ENCODE measurements around the gene TMEM115.

Gene TMEM115

DNA sequence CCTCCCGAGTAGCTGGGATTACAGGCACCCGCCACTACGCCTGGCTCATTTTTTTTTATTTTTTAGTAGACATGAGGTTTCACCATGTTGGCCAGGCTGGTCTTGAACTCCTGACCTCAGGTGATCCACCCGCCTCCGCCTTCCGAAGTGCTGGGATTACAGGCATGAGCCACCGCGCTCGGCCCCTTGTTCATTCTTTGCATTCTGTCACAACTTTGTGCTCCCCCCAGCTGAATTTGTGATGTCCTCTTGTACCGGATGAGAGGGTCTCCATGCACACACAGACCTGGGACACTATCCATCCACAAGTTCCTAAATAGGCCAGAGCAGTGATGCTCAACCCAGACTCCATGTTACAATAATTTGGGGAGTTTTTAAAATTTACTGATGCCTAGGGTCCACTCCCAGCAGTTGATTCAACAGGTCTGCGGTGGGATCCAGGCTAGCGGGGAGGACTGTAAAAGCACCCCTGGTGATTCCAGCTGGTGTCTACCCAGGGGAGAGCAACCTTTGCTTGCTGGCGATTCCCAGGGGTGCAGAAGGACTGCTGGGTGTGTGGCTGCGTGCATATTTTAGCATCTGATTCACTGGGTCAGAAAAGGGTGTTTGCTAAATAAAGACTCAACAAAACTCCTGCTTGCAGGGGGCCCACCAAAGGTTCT, 19.7 kb downstream of the TMEM115 start:
- no peaks in the 10 kb centered on the region for H3K27me3 Mint-ChIP-seq
- peaks cover 34% of the 10 kb centered on the region for H3K4me1 Mint-ChIP-seq
- ATAC-seq (ENCODE audit: low read depth) (no peak), DNase-seq (ENCODE audit: low spot score in 2 of 2) (no peak)
- peak overlapping the region; percentile 97 for H3K4me3 Mint-ChIP-seq
- H3K36me3 Mint-ChIP-seq: peaks cover 6% of the 10 kb centered on the region
- peak overlapping the region; percentile 99 for H3K27ac Mint-ChIP-seq
- no peaks in the 10 kb centered on the region for H3K9me3 Mint-ChIP-seq

DNA sequence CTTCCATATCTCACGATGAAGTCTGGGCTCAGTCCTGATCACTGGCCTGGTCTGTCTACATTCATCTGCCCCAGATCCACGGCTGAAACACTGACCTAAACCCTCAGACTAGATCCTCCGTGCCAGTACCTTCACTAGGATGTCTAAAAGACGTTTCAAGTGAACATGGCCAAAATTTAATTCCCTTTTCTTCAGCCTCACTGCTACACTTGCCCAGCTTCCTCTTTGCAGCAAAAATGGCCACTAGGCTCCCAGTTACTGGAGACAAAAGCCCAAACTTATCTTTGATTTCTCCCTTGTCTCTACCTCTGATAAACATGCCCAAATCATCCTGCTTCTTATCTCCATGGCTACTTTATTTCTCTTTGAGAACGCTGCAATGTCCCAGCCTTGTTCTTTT, 20.4 kb downstream of the TMEM115 start:
- H3K27ac Mint-ChIP-seq: peak overlapping the region; percentile 99
- no peak for DNase-seq (ENCODE audit: low spot score in 2 of 2)
- peak overlapping the region; percentile 97 for H3K4me3 Mint-ChIP-seq
- ATAC-seq (ENCODE audit: low read depth): no peak
- H3K4me1 Mint-ChIP-seq: peaks cover 37% of the 10 kb centered on the region
- peaks cover 8% of the 10 kb centered on the region for H3K36me3 Mint-ChIP-seq
- H3K27me3 Mint-ChIP-seq: no peaks in the 10 kb centered on the region
- no peaks in the 10 kb centered on the region for H3K9me3 Mint-ChIP-seq

DNA sequence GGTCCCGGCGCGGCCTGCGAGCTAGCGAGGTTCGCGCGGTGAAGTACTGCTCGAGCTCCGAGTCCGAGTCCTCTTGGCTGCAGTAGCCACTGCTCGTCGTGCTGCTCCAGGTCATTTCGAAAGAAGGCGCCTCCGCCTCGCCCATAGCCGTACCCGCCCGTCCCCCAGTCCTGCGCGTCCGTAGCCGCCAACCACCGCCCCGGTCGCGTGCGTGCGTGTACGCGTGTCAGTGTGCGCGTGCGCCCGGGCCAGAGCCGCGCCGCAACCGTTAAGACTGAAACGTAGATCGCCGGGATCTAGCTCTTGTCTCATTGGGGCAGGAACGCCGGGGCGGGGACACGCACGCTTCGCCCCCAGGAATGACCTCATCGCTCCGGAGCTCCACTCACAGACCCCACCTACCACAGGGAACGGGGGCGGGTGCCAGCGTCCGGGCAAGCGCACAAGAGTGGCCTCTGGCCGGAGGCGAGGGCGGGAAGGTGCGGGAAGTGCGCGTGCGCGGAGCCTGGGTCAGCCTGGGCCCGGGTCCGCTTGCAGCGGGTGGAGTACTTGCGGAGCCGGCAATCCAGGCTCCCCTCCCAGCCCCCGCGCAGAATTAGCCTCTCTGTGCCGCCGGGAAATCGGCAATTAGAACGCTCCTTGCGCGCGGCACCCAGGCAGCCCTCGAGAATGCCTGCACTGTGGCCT, 22.0 kb downstream of the TMEM115 start:
- peak overlapping the region; percentile 97 for H3K4me3 Mint-ChIP-seq
- ATAC-seq (ENCODE audit: low read depth) (peak; percentile 77), DNase-seq (ENCODE audit: low spot score in 2 of 2) (peak; percentile 81 to 90)
- peaks cover 8% of the 10 kb centered on the region for H3K36me3 Mint-ChIP-seq
- peak overlapping the region; percentile 99 for H3K27ac Mint-ChIP-seq
- no peaks in the 10 kb centered on the region for H3K27me3 Mint-ChIP-seq
- peaks cover 30% of the 10 kb centered on the region for H3K4me1 Mint-ChIP-seq
- H3K9me3 Mint-ChIP-seq: no peaks in the 10 kb centered on the region

DNA sequence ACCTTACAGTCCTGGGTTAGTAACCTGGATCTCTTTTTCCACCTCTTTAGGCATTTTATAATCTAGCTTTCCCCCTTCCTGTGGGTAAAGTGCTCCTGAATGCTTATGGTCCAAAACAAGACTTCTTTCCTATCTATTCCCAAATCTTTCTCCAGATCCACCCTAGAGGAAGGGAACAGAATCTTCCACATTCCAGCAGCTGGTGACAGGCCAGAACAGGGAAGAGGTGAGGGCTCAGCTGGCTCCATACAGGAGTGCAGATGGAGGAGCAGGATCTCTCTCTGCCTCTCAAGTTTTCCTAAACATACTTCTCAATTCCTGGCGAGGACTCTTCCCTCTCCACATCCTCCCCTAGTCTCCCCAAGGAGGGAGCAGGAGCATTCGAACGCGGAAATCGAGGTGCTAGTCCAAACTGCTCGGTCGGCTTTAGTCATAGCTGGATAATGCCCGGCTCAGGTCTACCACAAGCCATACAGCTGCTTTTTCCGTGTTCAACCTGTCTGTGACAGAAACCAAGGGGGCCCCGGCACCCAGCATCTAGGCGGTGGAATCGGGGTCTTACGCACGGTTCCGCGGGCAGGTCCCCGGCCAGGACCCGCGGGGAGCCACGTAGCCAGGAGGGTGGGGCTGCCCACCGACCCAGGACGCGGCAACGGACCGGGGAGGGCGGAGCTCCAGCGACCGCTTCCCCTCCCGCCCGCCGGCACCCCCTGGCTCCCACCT, 22.7 kb downstream of the TMEM115 start:
- DNase-seq (ENCODE audit: low spot score in 2 of 2): no peak
- Mint-ChIP-seq H3K27ac (peak overlapping the region; percentile 99), H3K27me3 (no peaks in the 10 kb centered on the region), H3K36me3 (peaks cover 8% of the 10 kb centered on the region), H3K9me3 (no peaks in the 10 kb centered on the region), H3K4me3 (peak overlapping the region; percentile 97), H3K4me1 (peaks cover 30% of the 10 kb centered on the region)
- peak; percentile 36 for ATAC-seq (ENCODE audit: low read depth)

DNA sequence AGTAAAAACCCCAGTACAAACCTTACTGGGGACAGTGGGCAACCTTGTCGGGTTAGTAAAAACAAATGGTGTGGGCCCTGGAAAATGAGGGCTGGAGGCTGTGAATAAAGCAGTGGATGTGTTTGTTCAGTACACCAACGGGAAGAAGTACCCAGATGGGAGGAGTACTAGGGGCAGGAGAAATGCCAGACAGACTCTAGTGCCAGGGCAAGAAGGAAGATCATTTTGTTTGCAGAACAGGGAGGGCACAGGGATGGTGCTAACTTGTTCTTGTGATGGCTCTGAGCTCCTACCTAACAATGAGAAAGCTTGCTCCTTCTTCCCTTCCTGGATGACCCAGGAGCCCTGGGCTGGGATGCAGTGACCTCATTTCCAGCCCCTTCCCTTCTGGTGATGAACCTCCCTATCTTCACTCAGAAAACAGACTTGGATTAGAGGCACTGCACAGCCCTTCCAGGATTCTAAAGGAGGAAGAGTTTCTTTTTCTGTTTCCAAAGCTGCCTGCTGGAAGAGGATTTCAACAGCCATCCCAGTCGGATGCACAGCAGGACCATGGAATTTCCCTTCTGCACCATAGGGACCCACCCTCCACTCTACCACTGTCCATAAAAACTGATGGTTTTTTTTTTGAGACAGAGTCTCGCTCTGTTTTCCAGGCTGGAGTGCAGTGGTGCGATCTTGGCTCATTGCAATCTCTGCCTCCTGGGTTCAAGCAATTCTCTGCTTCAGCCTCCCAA, 24.8 kb downstream of the TMEM115 start:
- H3K27ac Mint-ChIP-seq: no peak overlapping the region
- ATAC-seq (ENCODE audit: low read depth) (no peak), DNase-seq (ENCODE audit: low spot score in 2 of 2) (no peak)
- peaks cover 20% of the 10 kb centered on the region for H3K4me1 Mint-ChIP-seq
- peak overlapping the region; percentile 21 for H3K4me3 Mint-ChIP-seq
- H3K36me3 Mint-ChIP-seq: peaks cover 17% of the 10 kb centered on the region
- H3K27me3 Mint-ChIP-seq: no peaks in the 10 kb centered on the region
- no peaks in the 10 kb centered on the region for H3K9me3 Mint-ChIP-seq

DNA sequence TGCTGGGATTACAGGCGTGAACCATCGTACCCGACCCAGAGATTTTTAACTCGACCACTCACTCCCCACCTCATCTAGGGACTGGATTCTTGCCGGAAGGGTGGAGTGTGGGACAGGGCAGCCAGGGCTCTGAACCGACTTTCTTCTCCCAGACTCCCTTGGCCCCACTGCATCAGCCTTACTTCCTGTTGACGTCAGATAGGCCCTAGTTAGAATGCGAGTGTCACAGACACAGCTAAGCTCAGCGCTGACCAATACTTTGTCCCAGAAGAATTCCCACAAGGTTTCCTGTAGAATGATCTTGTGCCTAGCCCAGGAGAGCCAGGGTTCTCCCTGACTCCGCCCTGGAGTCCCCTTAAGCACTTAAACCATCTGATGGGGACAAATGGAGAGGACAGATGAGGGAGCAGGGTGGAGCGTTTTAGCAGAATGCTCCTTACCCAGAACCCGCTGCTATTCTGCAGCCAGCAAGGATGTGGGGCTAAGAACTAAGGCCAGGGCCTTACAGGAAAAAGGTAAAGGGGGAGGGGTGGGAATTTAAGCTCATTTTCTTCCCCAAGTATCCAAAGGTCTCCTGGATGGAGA, 25.5 kb downstream of the TMEM115 start:
- ATAC-seq (ENCODE audit: low read depth) (no peak), DNase-seq (ENCODE audit: low spot score in 2 of 2) (no peak)
- Mint-ChIP-seq H3K27ac (peak overlapping the region; percentile 31), H3K4me3 (no peak overlapping the region), H3K36me3 (peaks cover 15% of the 10 kb centered on the region), H3K27me3 (no peaks in the 10 kb centered on the region), H3K4me1 (peaks cover 16% of the 10 kb centered on the region), H3K9me3 (no peaks in the 10 kb centered on the region)

DNA sequence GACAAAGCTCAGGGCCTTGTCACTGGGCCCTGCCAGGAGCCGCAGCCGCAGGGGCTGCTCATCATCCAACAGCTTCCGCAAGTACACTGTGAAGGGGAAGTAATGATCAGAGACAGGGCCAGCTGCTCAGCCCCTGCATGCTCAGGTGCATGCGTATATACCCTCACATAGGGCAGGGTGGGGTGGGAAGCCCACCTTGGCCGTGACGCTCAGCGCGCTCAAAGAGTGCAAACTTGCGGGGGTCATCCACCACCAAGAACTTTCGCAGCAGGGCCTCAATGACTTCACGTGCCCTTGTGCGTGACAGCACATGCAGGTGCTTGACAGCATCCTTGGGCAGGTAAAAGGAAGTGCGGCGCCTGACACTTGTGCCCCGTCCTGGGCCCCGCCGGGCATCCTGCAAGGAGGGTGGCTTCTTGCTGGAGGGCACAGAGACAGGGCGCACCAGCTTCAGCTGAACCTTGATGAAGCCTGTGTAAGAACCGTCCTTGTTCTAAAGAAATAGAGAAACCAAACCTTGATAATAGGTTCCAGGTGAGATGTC, 27.9 kb downstream of the TMEM115 start:
- DNase-seq (ENCODE audit: low spot score in 2 of 2) (no peak), ATAC-seq (ENCODE audit: low read depth) (no peak)
- H3K27ac Mint-ChIP-seq: no peak overlapping the region
- no peaks in the 10 kb centered on the region for H3K9me3 Mint-ChIP-seq
- peaks cover 11% of the 10 kb centered on the region for H3K36me3 Mint-ChIP-seq
- peaks cover 13% of the 10 kb centered on the region for H3K4me1 Mint-ChIP-seq
- H3K4me3 Mint-ChIP-seq: no peak overlapping the region
- no peaks in the 10 kb centered on the region for H3K27me3 Mint-ChIP-seq

DNA sequence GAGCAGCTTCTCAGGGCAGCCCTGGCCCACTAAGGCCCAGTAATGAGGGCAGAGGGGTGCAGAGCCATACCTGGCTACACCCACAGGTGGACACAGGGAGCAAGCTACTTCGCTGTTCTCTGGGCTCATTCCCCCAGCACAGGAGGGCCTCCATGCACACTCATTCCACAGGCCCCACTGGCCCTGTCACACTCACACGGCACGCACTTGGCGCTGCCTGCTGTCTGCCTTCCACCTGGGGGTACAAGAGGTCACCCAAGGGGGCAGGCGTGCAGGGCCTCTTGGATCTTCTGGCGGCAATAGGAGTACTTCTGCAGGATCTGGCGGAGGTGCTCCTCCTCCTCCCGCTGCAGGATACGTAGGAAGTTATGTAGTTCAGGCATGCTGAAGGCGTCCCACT, 29.0 kb downstream of the TMEM115 start:
- H3K36me3 Mint-ChIP-seq: peaks cover 11% of the 10 kb centered on the region
- no peak for DNase-seq (ENCODE audit: low spot score in 2 of 2)
- no peaks in the 10 kb centered on the region for H3K27me3 Mint-ChIP-seq
- no peak for ATAC-seq (ENCODE audit: low read depth)
- no peak overlapping the region for H3K27ac Mint-ChIP-seq
- H3K4me1 Mint-ChIP-seq: peaks cover 14% of the 10 kb centered on the region
- H3K4me3 Mint-ChIP-seq: no peak overlapping the region
- H3K9me3 Mint-ChIP-seq: no peaks in the 10 kb centered on the region

DNA sequence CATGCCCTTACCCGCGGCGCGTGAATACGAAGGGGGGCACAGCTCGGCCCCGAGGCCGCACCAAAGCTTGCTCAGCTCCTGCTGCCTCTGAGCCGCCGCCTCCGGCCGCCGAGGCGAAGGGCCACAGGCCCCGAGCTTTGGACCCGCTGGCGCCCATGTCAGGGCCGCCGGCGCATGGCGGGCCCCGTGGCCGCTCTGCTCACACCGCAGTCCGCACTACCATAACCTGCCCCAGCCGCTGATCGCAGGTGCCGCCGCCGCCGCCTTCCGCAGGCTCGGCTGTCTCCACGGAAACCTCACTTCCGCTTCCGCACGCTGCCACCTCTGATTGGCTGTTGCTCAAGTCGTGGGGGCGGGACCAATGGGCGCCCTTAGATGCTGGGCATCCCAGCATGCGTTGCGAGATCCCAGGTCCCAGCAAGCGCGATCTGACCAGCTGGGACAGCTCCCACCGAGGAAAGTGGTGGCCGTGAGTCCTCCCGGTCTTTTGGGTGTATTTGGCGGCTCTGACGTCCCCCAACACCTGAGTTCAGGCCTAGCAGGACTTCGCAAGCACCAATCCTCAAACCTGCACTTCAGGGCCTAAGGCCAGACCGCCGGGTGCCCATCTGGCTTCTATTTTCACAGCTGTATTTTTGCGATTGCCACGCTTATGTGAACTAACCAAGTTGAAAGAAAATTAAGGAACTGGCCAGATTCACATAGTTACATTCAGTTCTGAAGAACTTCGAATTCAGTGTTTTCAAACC, 31.2 kb downstream of the TMEM115 start, which contains the start of gene TUSC2:
TSS of gene TUSC2 (minus strand) at position 281 of the 749 bp plus-strand sequence. CDS start at position 157, 124 bp downstream.
- ATAC-seq (ENCODE audit: low read depth): peak; percentile 95
- no peaks in the 10 kb centered on the region for H3K9me3 Mint-ChIP-seq
- DNase-seq (ENCODE audit: low spot score in 2 of 2): peak; percentile 89 to 92
- H3K4me1 Mint-ChIP-seq: peaks cover 14% of the 10 kb centered on the region
- peaks cover 9% of the 10 kb centered on the region for H3K36me3 Mint-ChIP-seq
- peak within 1 kb of the TSS; percentile 43 for H3K27ac Mint-ChIP-seq
- H3K27me3 Mint-ChIP-seq: no peaks in the 10 kb centered on the region
- H3K4me3 Mint-ChIP-seq: peak within 1 kb of the TSS; percentile 85

DNA sequence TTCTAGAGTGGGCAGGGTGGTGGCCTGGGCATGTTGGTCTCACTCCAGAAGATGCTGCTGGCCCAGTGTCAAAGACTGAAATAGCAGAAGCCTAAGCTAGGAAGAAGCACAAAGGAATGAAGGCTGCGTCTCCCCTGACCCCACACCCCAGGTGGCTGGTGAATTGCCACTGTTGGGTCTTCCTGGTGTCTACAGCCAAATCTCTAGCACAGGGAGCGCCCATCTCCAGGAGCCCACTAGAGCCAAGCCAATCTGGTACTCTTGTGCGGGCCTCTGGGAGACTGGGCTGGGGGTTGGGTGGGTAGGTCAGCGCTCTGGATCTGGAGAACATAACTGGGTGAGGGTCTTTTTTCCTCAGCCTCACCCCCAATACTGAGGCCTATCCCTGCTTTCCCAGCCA, 32.2 kb downstream of the TMEM115 start:
- Mint-ChIP-seq H3K4me3 (peak overlapping the region; percentile 85), H3K9me3 (no peaks in the 10 kb centered on the region), H3K27ac (no peak overlapping the region), H3K4me1 (peaks cover 16% of the 10 kb centered on the region), H3K36me3 (peaks cover 9% of the 10 kb centered on the region), H3K27me3 (no peaks in the 10 kb centered on the region)
- no peak for ATAC-seq (ENCODE audit: low read depth)
- no peak for DNase-seq (ENCODE audit: low spot score in 2 of 2)

DNA sequence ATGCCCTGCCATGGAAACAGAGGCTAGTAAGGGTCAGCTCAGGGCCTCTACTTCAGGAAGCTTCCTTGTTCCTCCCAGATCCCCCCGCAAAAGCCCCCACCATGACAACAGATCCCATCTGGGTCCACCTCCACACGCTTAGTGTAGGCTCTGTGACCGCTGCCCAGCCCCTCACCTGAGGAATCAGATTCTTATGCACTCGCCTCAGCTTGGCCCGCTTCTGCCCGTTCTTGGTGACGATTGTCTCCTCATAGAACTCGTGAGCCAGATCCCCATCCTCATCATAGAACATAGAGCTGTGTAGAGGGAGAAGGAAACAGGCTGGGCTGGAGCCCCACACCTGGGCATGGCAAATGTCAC, 33.2 kb downstream of the TMEM115 start:
- Mint-ChIP-seq H3K9me3 (no peaks in the 10 kb centered on the region), H3K27ac (no peak overlapping the region), H3K4me3 (no peak overlapping the region), H3K27me3 (no peaks in the 10 kb centered on the region), H3K4me1 (peaks cover 16% of the 10 kb centered on the region), H3K36me3 (peaks cover 5% of the 10 kb centered on the region)
- ATAC-seq (ENCODE audit: low read depth) (no peak), DNase-seq (ENCODE audit: low spot score in 2 of 2) (no peak)

DNA sequence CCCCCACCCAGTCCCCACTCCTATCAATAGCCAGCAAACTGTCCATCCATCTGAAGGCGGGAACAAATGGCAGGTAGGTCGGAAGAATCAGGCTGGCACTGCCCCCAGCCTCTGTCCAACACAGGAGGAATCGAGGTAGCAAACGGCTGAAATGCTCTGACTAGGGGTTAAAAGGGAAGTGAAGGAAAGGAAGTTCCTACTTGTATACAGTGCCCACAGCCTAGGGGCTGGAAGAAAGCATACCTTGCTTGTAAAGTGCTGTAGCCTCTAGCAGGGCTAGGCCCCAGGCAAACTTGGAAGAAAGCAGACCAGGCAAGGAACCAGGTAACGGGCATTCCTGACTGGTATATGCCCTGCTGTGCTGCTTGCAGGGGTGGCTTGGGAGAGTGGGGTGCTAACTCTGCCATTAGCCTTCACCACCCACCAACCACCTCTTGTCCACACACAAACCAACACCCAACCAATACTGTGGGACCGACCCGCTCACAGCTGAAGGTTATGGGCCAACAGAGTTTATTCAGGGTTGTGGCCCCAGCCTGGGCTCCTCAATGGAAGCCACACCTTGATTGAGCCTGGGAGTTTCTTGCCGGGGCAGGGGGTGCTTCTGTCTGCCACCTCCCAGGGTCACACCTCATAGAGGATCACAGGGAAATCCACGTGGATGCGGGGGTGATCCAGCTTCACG, 33.7 kb downstream of the TMEM115 start:
- Mint-ChIP-seq H3K27me3 (no peaks in the 10 kb centered on the region), H3K27ac (no peak overlapping the region), H3K9me3 (no peaks in the 10 kb centered on the region), H3K4me1 (peaks cover 17% of the 10 kb centered on the region), H3K36me3 (peaks cover 3% of the 10 kb centered on the region), H3K4me3 (no peak overlapping the region)
- DNase-seq (ENCODE audit: low spot score in 2 of 2) (no peak), ATAC-seq (ENCODE audit: low read depth) (no peak)

Data from memory B cell (primary cell).